PC-9 (cell line): ENCODE measurements around the gene ZBTB9.

Experiments
- CTCF ChIP-seq: fragments of 200-600 bp; sonication (generic); conservative IDR thresholded peaks from 2 replicates; pipeline ENCODE4 v1.6.1; 2017; ENCODE audit warnings: mixed run types, antibody characterized with exemption, mild to moderate bottlenecking, moderate library complexity
- EZH2 ChIP-seq: fragments of 200-600 bp; sonication (generic); IDR thresholded peaks from 2 replicates; pipeline ENCODE4 v1.8.0; 2017; ENCODE audit warnings: antibody characterized with exemption, low read depth

- no peak for TF ChIP-seq CTCF
- TF ChIP-seq EZH2 = no peak
Measured at GRCh38 chr6:33450434-33450833, 3.9 kb upstream of the ZBTB9 start.
